Parathyroid adenoma (tissue), 2 donors: ENCODE results near the gene ZIC4.

ENCODE experiments used
- H2AFZ ChIP-seq: fragments of 300-600 bp; sonication (generic); one replicate; pipeline ENCODE4 v1.7.0; 2017; ENCODE audit warnings: antibody characterized with exemption, mild to moderate bottlenecking
- H3K27ac ChIP-seq: fragments of 300-600 bp; sonication (generic); one replicate; pipeline ENCODE4 v1.7.0; 2017
- H3K27me3 ChIP-seq: fragments of 300-600 bp; sonication (generic); one replicate; pipeline ENCODE4 v1.7.0; 2017; ENCODE audit warnings: low read length; ENCODE audit not compliant: control insufficient read depth, insufficient read depth
- H3K36me3 ChIP-seq: fragments of 300-600 bp; sonication (generic); one replicate; pipeline ENCODE4 v1.7.0; 2017; ENCODE audit warnings: low read length; ENCODE audit not compliant: control insufficient read depth, insufficient read depth
- H3K4me1 ChIP-seq: fragments of 300-600 bp; sonication (generic); one replicate; pipeline ENCODE4 v1.7.0; 2017; ENCODE audit warnings: control low read depth
- H3K4me2 ChIP-seq: fragments of 300-600 bp; sonication (generic); one replicate; pipeline ENCODE4 v1.7.0; 2017; ENCODE audit warnings: low read length
- H3K4me3 ChIP-seq: fragments of 300-600 bp; sonication (generic); one replicate; pipeline ENCODE4 v1.7.0; 2017; ENCODE audit warnings: low read depth, low read length
- H3K79me2 ChIP-seq: fragments of 300-600 bp; sonication (generic); one replicate; pipeline ENCODE4 v1.7.0; 2017; ENCODE audit warnings: control low read depth
- H3K9ac ChIP-seq: fragments of 300-600 bp; sonication (generic); one replicate; pipeline ENCODE4 v1.7.0; 2017; ENCODE audit warnings: mild to moderate bottlenecking
- H3K9me3 ChIP-seq: fragments of 300-600 bp; sonication (generic); one replicate; pipeline ENCODE4 v1.7.0; 2017; ENCODE audit warnings: low read length; ENCODE audit not compliant: control insufficient read depth
- CTCF ChIP-seq: fragments of 300-600 bp; sonication (generic); IDR thresholded peaks from one replicate; pipeline ENCODE4 v1.7.0; 2017; ENCODE audit warnings: antibody characterized with exemption, mild to moderate bottlenecking
- donor health status: primary hyperparathyroidism.

ZIC4 gene

GRCh38 chr3:147358144-147358992, 48.0 kb downstream of the ZIC4 start:
- H3K27me3 ChIP-seq = peaks cover 6% of the 10 kb centered on the region
- H3K27ac ChIP-seq = no peak overlapping the region
- no peak overlapping the region for H2AFZ ChIP-seq
- H3K9ac ChIP-seq = no peak overlapping the region
- H3K9me3 ChIP-seq = no peaks in the 10 kb centered on the region
- H3K79me2 ChIP-seq = no peaks in the 10 kb centered on the region
- no peaks in the 10 kb centered on the region for H3K4me1 ChIP-seq
- H3K4me3 ChIP-seq = no peak overlapping the region
- no peaks in the 10 kb centered on the region for H3K36me3 ChIP-seq
- H3K4me2 ChIP-seq = no peak overlapping the region
- TF ChIP-seq CTCF = no peak

- H3K27me3 ChIP-seq = peaks cover 6% of the 10 kb centered on the region
- H3K9me3 ChIP-seq = no peaks in the 10 kb centered on the region
Observed at GRCh38 chr3:147356909-147357900, 49.1 kb downstream of the ZIC4 start.

GRCh38 chr3:147356145-147356908, 50.0 kb downstream of the ZIC4 start:
- Histone ChIP-seq H3K4me3 (no peak overlapping the region), H3K9me3 (no peaks in the 10 kb centered on the region), H3K27ac (no peak overlapping the region), H3K79me2 (no peaks in the 10 kb centered on the region), H3K36me3 (no peaks in the 10 kb centered on the region), H3K9ac (no peak overlapping the region), H3K4me1 (no peaks in the 10 kb centered on the region), H3K4me2 (no peak overlapping the region), H3K27me3 (peaks cover 6% of the 10 kb centered on the region), H2AFZ (no peak overlapping the region)
- TF ChIP-seq CTCF = no peak

More at GRCh38 chr3:147356909-147357900, 49.1 kb downstream of the ZIC4 start:
- Histone ChIP-seq H2AFZ (no peak overlapping the region), H3K4me3 (no peak overlapping the region), H3K4me1 (no peaks in the 10 kb centered on the region), H3K9ac (no peak overlapping the region), H3K4me2 (no peak overlapping the region), H3K27ac (no peak overlapping the region), H3K36me3 (no peaks in the 10 kb centered on the region), H3K79me2 (no peaks in the 10 kb centered on the region)
- TF ChIP-seq CTCF = no peak

- Histone ChIP-seq H3K4me1 (no peaks in the 10 kb centered on the region), H3K79me2 (no peaks in the 10 kb centered on the region), H3K27ac (no peak overlapping the region), H3K36me3 (no peaks in the 10 kb centered on the region), H3K4me2 (no peak overlapping the region), H3K9ac (no peak overlapping the region), H3K9me3 (no peaks in the 10 kb centered on the region), H3K27me3 (peaks cover 6% of the 10 kb centered on the region), H3K4me3 (no peak overlapping the region), H2AFZ (no peak overlapping the region)
- TF ChIP-seq CTCF = no peak
Observed at GRCh38 chr3:147355753-147356090, 50.6 kb downstream of the ZIC4 start.
